Kidney epithelial cell (primary cell): Measurements from ENCODE around the gene EN2. TPM values are rescaled to one million over a fixed set of nuclear protein-coding genes. Genes with fewer than 3 reads are reported as not detected.

Experiments
- DNase-seq: peaks from one replicate; pipeline ENCODE4 v3.0.0-alpha.2; 2010; ENCODE audit warnings: low read depth
- H3K27me3 ChIP-seq: 2 replicates; pipeline ENCODE4 v1.6.0; 2011; ENCODE audit warnings: low read length; ENCODE audit not compliant: control insufficient read depth, insufficient read depth
- H3K36me3 ChIP-seq: 2 replicates; pipeline ENCODE4 v1.5.1; 2011; ENCODE audit warnings: low read length; ENCODE audit not compliant: control insufficient read depth, insufficient read depth
- H3K4me3 ChIP-seq: 2 replicates; pipeline ENCODE4 v1.5.1; 2011; ENCODE audit warnings: low read depth, mild to moderate bottlenecking, control low read depth, low read length
- total RNA-seq: library from RNA; depleted of rRNA; stranded (reverse); fragments of >200 nt; gene quantifications from 2 replicates; pipeline ENCODE4 v1.2.3, GENCODE V29; 2015
- TF ChIP-seq, protein P1 (sequence below): IDR thresholded peaks from 2 replicates; pipeline ENCODE4 v1.5.1; 2011; ENCODE audit warnings: mild to moderate bottlenecking, moderate library complexity, low read length, control low read depth, inconsistent platforms; ENCODE audit not compliant: insufficient read depth, poor library complexity, severe bottlenecking

Gene EN2
- total RNA-seq, 1 donor from 2014 or later, result 0.17 TPM

DNA sequence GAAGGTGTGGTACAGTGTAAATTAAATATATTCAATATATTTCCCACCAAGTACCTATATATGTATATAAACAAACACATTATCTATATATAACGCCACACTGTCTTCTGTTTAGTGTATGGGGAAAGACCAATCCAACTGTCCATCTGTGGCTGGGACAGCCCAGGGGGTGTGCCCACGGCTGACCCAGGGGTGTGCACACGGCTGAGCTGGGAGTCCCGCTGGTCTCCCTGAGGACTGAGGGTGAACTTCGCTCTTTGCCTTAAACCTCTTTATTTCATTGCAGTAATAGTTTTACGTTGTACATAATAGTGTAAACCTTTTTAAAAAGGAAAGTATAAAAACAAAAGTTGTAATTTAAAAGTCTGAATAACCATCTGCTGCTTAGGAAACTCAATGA lies 6.3 kb downstream of the EN2 start:
- TF ChIP-seq, protein P1, sequence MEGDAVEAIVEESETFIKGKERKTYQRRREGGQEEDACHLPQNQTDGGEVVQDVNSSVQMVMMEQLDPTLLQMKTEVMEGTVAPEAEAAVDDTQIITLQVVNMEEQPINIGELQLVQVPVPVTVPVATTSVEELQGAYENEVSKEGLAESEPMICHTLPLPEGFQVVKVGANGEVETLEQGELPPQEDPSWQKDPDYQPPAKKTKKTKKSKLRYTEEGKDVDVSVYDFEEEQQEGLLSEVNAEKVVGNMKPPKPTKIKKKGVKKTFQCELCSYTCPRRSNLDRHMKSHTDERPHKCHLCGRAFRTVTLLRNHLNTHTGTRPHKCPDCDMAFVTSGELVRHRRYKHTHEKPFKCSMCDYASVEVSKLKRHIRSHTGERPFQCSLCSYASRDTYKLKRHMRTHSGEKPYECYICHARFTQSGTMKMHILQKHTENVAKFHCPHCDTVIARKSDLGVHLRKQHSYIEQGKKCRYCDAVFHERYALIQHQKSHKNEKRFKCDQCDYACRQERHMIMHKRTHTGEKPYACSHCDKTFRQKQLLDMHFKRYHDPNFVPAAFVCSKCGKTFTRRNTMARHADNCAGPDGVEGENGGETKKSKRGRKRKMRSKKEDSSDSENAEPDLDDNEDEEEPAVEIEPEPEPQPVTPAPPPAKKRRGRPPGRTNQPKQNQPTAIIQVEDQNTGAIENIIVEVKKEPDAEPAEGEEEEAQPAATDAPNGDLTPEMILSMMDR, result no peak
- no peak overlapping the region for H3K4me3 ChIP-seq
- DNase-seq, result no peak
- H3K27me3 ChIP-seq, result peaks cover 88% of the 10 kb centered on the region
- no peaks in the 10 kb centered on the region for H3K36me3 ChIP-seq

DNA sequence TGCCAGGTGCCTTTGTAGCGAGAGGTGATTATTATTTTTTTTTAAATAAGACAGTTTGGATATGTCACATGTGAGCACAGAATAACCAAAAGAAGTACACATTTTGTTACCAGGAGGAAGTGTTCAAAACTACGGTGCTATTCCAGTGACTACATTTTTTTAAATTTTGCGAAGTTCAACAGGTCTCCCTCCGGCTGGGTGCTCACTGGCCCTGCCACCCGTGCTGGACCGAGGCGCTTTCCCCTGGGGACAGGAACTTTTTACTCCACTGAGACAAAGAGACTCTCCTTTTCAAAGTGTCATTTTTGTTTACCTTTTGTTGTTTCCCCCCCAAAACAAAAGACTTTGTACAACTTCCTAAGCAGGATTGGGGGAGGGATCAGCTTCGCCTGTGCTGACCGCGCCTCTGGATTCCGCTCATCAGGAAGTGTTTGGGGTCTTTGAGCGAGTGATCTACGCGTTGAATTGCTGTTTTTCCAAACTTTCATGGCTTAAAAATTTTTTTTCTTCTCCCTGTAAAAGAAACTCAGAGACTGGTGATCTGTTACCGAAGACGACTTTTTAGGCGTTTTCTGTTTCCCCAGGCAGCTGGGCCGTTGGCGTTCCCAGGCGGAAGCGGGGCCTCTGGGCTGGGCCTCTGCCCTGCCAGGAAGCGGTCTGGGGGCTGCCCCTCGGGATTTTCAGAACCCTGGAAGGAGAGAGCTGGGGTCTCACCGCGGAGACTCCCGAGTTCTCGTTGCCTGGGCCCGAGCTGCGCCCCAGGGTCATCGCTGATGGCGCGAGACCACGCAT lies 7.2 kb downstream of the EN2 start:
- TF ChIP-seq, protein P1, result no peak

DNA sequence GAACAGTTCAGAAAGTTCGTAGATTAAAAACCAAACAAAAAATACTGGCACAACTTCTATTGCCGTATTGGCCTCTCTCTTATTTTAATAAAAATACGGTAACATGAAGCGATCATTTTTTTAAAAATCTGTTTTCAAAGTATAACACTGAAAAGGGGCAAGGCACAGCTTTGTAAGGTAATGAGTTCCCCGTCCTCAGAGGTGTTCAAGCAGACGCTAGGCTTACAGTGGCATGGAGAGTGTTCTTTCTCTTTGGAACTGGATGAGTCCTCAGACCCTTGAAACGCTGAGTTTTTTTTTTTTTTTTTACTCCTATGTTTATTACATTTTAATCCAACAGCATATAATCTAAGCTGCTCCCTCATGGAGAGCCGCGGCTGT lies 7.8 kb downstream of the EN2 start:
- no peak overlapping the region for H3K4me3 ChIP-seq
- H3K36me3 ChIP-seq, result no peaks in the 10 kb centered on the region
- H3K27me3 ChIP-seq, result peaks cover 88% of the 10 kb centered on the region
- TF ChIP-seq, protein P1, result no peak
- DNase-seq, result no peak

More for the DNA sequence above, 7.2 kb downstream of the EN2 start:
- DNase-seq, result no peak
- Histone ChIP-seq H3K4me3 (no peak overlapping the region), H3K27me3 (peaks cover 88% of the 10 kb centered on the region), H3K36me3 (no peaks in the 10 kb centered on the region)

DNA sequence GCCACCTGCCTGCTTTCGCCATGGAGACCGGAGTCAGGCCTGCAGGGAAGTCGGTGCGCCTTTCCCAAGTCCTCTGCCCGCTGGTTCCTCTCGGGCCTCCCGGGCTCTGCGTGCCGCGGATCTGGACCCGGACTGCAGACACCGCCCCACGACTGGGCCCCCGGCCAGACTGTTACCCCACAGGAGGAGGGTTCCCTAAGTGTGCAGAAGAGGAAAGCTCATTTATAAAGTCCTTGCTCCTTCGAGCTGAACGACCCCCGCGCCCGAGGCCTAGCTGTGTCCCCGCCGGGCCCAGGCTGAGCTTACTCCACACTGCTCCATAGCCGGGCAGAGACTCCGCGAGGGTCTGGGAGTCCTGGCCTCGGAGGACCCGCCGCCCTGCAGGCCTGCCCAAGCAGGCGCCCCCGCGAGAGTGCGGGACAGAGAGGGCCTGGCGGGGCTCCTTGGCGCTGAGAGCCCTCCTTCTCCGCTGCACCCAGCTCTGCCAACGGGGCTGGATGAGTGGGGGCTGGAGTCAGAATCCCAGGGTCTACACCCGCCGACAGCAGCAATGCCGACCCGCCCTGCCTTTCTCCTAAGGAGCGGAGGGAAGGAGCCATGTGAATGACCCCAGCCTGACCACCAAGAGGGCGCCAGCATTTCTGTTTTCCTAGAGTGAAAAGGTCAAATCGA lies 8.3 kb downstream of the EN2 start:
- Histone ChIP-seq H3K4me3 (no peak overlapping the region), H3K36me3 (no peaks in the 10 kb centered on the region), H3K27me3 (peaks cover 88% of the 10 kb centered on the region)
- no peak for DNase-seq
- TF ChIP-seq, protein P1, result no peak

DNA sequence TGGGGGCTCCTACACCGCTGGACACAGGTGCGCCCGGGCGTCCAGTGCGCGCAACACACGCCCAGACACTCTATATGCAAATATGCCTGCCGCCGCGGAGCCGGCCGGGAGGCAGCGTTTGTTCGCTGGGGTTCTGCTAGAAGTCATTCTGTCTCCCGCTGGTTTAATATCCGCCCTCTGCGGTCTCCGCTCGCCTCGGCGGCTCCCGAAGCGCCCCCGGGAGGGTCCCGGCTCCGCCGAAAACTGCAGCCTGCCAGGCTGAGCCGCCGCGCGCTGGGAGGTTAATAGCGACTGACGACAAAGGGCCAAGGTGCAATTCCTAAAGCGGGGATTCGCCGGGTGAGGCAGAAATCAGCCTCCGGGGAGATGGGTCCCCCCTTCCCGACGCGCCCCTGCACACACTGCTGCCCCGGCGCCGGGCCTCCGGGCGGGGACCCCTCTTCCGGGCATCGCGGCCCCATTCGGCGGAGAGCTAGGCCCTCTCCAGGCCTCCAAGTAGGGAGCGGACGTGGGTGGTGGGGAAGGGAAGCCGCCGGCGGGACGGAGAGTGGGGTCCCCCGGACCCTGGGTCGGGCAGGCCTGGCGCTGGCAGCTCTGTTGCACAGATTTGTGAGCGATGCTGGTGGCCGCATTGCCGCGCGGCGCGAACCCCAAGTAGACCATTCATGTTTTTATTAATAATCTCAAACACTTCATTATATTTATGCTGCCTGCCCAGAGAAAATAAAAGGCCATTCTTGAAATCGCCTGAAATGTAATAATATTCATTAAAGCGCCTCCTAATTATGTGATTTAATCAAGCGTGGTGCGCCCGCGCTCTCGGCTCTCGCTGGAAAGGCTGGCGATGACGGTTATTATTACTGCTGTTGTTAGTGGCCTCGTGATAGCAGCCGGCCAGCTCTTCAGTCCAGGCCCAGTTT lies 9.1 kb downstream of the EN2 start:
- peaks cover 88% of the 10 kb centered on the region for H3K27me3 ChIP-seq
- no peak overlapping the region for H3K4me3 ChIP-seq
- TF ChIP-seq, protein P1, result no peak
- no peak for DNase-seq
- no peaks in the 10 kb centered on the region for H3K36me3 ChIP-seq
